Peyer's patch (tissue), 4 donors: ENCODE results near the gene SESN3. TPM values are rescaled to one million over a fixed set of nuclear protein-coding genes. Genes with fewer than 3 reads are reported as not detected.
"Not testable (repeated sequence)": the region's sequence is repeated elsewhere in the genome, so short reads cannot be mapped to it uniquely, and the experiment has no call there.

ENCODE experiments used
- DNase-seq, 3 donors: peaks; one replicate each; pipeline ENCODE4 v3.0.0-alpha.2; 2017 to 2019
- H3K27ac ChIP-seq, 4 donors: fragments of 200-600 bp; sonication (generic); one replicate each; pipeline ENCODE4 v1.5.1; 2016 to 2019
- H3K27me3 ChIP-seq, 2 donors: fragments of 200-600 bp; sonication (generic); one replicate each; pipeline ENCODE4 v1.5.1; 2019
- H3K36me3 ChIP-seq, 3 donors: fragments of 200-600 bp; sonication (generic); one replicate each; pipeline ENCODE4 v1.5.1; 2016 to 2019
- H3K4me1 ChIP-seq, 4 donors: fragments of 200-600 bp; sonication (generic); one replicate each; pipeline ENCODE4 v1.5.1; 2016 to 2019
- H3K4me3 ChIP-seq, 4 donors: fragments of 200-600 bp; sonication (generic); 1 replicate in 3 of 4; 2 replicates in 1 of 4; pipeline ENCODE4 v1.5.1; 2016 to 2019; ENCODE audit warnings: mild to moderate bottlenecking in 1 of 4
- H3K9me3 ChIP-seq, 4 donors: fragments of 200-600 bp; sonication (generic); one replicate each; pipeline ENCODE4 v1.5.1; 2016 to 2019; ENCODE audit warnings: mild to moderate bottlenecking in 1 of 4
- CTCF ChIP-seq, 6 experiments: fragments of 450-650 bp in 4 of 6; fragments of 200-600 bp in 2 of 6; sonication (generic) in 1 of 6; IDR thresholded peaks; one replicate each; pipeline ENCODE4 v1.5.1; 2017 to 2019; ENCODE audit warnings: antibody characterized with exemption in 6 of 6, mild to moderate bottlenecking in 3 of 6, moderate library complexity in 1 of 6
- POLR2A ChIP-seq, 2 donors: fragments of 450-650 bp; IDR thresholded peaks; one replicate each; pipeline ENCODE4 v1.5.1; 2017; ENCODE audit warnings: antibody characterized with exemption in 2 of 2, mild to moderate bottlenecking in 2 of 2, moderate library complexity in 2 of 2
- total RNA-seq, 4 donors: library from RNA; depleted of rRNA; stranded (reverse); fragments of >200 nt; gene quantifications; one replicate each; pipeline ENCODE4 v1.1.0, GENCODE V29; 2016

The SESN3 gene
- total RNA-seq, 4 donors from 2014 or later = 23.1 to 52.8 (median 28.4) TPM

- Histone ChIP-seq H3K4me1 (peaks cover 0 to 7% (median 0%) of the 10 kb centered on the region in 4 donors), H3K27ac (no peak overlapping the region), H3K27me3 (no peaks in the 10 kb centered on the region), H3K4me3 (no peak overlapping the region), H3K36me3 (no peaks in the 10 kb centered on the region), H3K9me3 (no peaks in the 10 kb centered on the region)
- no peak for DNase-seq
- no peak for TF ChIP-seq CTCF (IDR thresholded peaks at IDR 0.05)
These were observed 8.2 kb downstream of the SESN3 start for GRCh38 chr11:95222817-95223216.

- Histone ChIP-seq H3K9me3 (no peaks in the 10 kb centered on the region), H3K4me1 (no peaks in the 10 kb centered on the region), H3K27me3 (no peaks in the 10 kb centered on the region), H3K36me3 (no peaks in the 10 kb centered on the region), H3K27ac (no peak overlapping the region), H3K4me3 (no peak overlapping the region)
- no peak for TF ChIP-seq POLR2A (IDR thresholded peaks at IDR 0.05)
- no peak for DNase-seq
These were observed 11.4 kb downstream of the SESN3 start for GRCh38 chr11:95219599-95219998.

DNA sequence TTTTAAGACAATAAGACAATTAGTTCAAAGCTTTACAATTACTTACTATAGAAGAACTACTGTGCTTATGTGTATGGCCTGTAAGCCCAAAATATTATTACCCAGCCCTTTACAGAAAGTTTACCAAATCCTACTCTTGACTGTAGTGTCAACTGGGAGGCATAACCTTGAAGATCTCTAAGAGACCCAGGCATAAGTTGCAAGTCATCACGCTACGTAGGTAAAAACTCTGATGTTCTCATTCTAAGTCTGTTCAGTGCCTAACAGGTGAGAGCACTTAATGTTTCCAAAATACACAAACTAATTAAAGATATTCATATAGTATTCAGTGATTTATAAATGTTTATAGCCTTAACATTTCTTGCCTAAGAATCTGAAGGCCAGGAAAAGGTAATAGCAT is 12.9 kb downstream of the SESN3 start:
- H3K4me3 ChIP-seq = no peak overlapping the region
- H3K36me3 ChIP-seq = no peaks in the 10 kb centered on the region
- H3K9me3 ChIP-seq = no peaks in the 10 kb centered on the region
- H3K4me1 ChIP-seq = no peaks in the 10 kb centered on the region
- no peak for DNase-seq
- H3K27ac ChIP-seq = no peak overlapping the region
- no peak for TF ChIP-seq CTCF (IDR thresholded peaks at IDR 0.05)
- TF ChIP-seq POLR2A (IDR thresholded peaks at IDR 0.05) = no peak
- H3K27me3 ChIP-seq = no peaks in the 10 kb centered on the region

DNA sequence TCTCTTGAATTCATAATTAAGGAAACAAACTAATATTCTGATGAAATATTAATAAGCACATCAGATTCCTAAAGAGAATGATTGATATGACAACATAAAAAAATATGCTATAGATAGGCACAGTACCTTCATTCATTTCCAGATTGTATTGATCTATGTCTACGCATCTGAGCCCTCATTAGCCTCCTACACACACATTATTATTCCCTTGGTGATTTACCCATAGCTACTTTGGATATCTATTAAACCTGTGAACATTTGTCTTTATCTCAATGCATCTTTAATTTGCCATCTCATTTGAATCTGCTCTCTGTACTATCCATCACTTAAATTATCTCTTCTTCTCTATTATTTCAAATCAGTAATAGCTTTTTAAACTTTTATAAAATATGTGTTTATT is 18.4 kb downstream of the SESN3 start:
- DNase-seq = no peak
- Histone ChIP-seq H3K27ac (no peak overlapping the region), H3K4me3 (no peak overlapping the region), H3K27me3 (no peaks in the 10 kb centered on the region), H3K4me1 (no peaks in the 10 kb centered on the region), H3K36me3 (no peaks in the 10 kb centered on the region), H3K9me3 (no peaks in the 10 kb centered on the region)
- TF ChIP-seq POLR2A (IDR thresholded peaks at IDR 0.05) = no peak
- TF ChIP-seq CTCF (IDR thresholded peaks at IDR 0.05) = no peak

- H3K9me3 ChIP-seq, H3K27me3 ChIP-seq, DNase-seq, H3K36me3 ChIP-seq, H3K4me3 ChIP-seq, H3K27ac ChIP-seq, H3K4me1 ChIP-seq: not testable (repeated sequence)
These were observed 21.5 kb downstream of the SESN3 start for GRCh38 chr11:95209535-95209934.

DNA sequence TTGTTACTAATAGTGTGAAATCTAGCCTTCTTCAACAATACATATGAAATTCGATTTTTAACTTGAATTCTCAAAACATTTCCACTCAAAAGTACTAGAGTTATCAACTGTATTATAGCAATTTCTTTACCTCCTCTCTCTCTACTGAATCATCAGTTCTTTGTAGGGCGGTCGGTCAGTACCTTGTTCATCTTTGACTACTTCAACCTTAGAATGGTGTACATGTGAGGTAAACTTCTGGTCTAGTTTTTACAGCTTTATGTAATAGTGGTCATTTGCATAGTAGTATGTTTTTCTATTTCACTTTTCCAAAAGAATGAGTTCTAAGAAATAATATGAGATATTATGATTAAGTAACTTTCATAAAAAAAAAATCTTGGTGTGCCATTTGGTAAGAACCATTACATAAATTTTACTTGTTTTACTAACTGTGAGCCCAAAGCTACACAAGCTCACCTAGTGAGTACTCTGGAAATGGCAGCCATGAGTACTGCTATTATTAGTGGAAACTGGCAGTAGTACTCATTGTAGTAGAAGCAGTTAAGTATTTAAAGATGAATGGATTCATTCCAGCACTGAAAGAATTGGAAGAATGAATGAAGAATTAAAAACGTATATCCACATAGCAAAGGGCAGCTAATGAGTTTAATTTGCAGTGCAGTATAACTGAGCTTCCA is 30.1 kb downstream of the SESN3 start:
- no peaks in the 10 kb centered on the region for H3K4me1 ChIP-seq
- H3K4me3 ChIP-seq = no peak overlapping the region
- DNase-seq = no peak
- no peak overlapping the region for H3K27ac ChIP-seq
- no peaks in the 10 kb centered on the region for H3K9me3 ChIP-seq
- H3K27me3 ChIP-seq = no peaks in the 10 kb centered on the region
- no peaks in the 10 kb centered on the region for H3K36me3 ChIP-seq
- TF ChIP-seq CTCF (IDR thresholded peaks at IDR 0.05) (no peak), POLR2A (IDR thresholded peaks at IDR 0.05) (no peak)

DNA sequence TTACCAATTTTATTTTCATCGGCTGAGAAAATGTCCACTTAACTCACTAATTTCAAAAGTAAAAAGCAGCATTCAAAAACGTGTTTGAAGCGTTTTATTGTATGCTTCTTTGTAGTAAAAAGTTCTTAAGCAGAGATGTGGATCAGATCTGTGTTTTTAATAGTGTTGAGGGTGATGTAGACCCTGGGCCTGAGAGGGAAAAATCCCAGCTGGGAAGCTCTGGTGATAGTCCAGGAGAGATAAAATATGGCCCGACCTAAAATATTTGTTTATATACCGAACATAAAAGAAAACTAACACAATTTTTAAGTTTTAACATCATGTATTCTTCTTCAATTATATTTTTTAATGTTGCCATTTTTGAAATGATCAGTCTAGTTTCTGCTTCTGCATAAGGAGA is 35.2 kb downstream of the SESN3 start:
- H3K4me1 ChIP-seq = no peaks in the 10 kb centered on the region
- no peak overlapping the region for H3K27ac ChIP-seq
- no peak overlapping the region for H3K4me3 ChIP-seq
- H3K27me3 ChIP-seq = no peaks in the 10 kb centered on the region
- peaks cover 0 to 7% (median 0%) of the 10 kb centered on the region in 3 donors for H3K36me3 ChIP-seq
- no peak for DNase-seq
- no peaks in the 10 kb centered on the region for H3K9me3 ChIP-seq
- no peak for TF ChIP-seq CTCF (IDR thresholded peaks at IDR 0.05)
- TF ChIP-seq POLR2A (IDR thresholded peaks at IDR 0.05) = no peak
